ENCODE data around the gene SYT17.

- peak; percentile 88 for TF ChIP-seq CTCF (IDR thresholded peaks at IDR 0.05)
- TF ChIP-seq ZFX (IDR thresholded peaks at IDR 0.05; ENCODE audit: borderline replicate concordance), result no peak
These were observed 11.8 kb downstream of the SYT17 start for GRCh38 chr16:19179546-19180490.
